Occipital lobe (tissue), 2 donors: ENCODE measurements around the gene SCGN. TPM values are rescaled to one million over a fixed set of nuclear protein-coding genes. Genes with fewer than 3 reads are reported as not detected.
"Not testable (repeated sequence)": the region's sequence is repeated elsewhere in the genome, so short reads cannot be mapped to it uniquely, and the experiment has no call there.

Experiments
- DNase-seq: peaks from one replicate; lab custom pipeline; 2025; lab: John Stamatoyannopoulos, UW
- total RNA-seq: library from RNA; depleted of rRNA; stranded (reverse); fragments of >200 nt; gene quantifications from one replicate; pipeline ENCODE4 v1.2.3, GENCODE V29; 2014

Gene SCGN
- total RNA-seq, 1 donor from 2014 or later = 14.3 TPM

GRCh38 chr6:25727028-25727427 is 75.0 kb downstream of the SCGN start:
- DNase-seq = no peak

- no peak for DNase-seq
Observed at GRCh38 chr6:25730907-25731306, 78.9 kb downstream of the SCGN start.

DNA sequence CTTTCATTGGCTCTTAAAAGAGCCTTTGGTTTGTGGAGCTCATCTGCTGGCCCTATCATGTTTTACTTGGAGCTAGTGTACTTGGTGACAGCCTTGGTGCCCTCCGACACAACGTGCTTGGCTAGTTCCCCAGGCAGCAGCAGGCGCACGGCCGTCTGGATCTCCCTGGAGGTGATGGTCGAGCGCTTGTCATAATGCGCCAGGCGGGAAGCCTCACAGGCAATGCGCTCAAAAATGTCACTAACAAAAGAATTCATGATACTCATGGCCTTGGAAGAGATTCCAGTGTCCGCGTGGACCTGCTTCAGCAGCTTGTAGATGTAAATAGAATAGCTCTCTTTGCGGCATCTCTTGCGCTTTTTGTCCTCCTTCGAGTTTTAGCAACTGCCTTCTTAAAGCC is 79.7 kb downstream of the SCGN start:
- DNase-seq = no peak

DNA sequence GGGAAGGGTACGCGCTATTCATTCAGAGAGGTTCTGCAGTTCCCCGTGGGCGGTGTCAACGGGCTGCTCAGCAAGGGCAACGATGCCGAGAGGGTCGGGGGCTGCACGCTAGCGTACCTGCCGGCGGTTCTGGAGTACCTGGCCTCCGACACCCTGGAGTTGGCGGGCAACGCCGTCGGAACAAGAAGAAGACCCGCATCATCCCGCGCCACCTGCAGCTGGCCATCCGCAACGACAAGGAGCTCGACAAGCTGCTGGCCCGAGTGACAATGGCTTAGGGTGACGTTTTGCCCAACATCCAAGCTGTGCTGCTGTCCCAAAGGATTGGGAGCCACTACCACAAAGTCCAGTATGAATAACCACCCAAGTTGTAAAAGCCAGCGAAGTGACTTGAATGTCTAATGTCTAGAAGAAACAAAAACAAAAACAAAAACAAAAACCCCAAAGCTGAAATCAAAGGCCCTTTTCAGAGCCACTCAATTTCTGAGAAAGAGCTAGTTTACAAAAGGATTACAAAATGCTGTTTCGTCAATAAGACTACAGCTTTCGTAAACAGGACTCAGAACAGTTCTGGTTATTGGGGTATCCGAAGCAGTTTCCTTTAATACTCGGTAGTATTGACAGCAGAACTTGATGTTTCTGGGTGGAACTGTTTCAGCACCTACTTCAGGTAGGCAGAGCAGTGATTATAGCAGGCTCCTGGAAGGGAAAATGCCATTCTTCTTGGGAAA is 80.6 kb downstream of the SCGN start:
- DNase-seq = no peak

DNA sequence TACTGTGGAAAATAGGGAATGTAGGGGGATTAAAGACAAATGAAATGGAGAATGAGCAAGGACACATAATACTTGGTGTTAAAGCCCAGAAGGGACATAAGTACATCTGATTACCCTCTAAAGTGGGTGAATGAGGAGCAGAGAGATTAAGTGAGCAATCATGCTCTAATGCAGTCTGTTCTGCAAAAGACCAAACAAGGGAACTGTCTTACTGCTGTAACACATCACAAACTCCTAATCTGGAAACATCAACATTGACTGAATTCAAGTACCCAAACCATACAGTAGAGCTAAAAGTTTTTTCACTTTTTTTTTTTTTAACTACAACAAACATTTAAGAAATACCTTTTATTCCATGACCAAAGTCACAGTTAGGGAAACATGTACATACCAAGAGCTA is 83.2 kb downstream of the SCGN start:
- no peak for DNase-seq

DNA sequence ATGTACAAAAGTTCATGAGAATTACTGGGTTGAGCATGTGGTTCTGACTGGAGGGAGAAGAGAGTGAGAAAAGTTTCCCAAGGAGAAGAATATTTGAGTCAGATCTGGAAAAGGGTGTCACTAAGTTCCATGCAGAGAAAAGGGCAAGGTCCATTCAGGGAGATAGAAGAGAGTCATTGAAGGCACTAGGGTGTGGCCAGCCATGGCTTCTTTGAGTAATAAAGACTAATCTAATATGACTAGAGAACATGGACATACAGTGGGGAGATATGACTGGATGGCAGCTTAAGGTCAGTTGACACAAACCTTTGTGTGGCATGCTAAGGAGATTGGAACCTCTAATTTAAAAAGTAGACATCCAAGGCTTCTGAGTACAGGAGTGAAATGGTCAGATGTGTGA is 91.9 kb downstream of the SCGN start:
- DNase-seq = no peak

- DNase-seq = no peak
Observed at GRCh38 chr6:25745836-25746235, 93.8 kb downstream of the SCGN start.

DNA sequence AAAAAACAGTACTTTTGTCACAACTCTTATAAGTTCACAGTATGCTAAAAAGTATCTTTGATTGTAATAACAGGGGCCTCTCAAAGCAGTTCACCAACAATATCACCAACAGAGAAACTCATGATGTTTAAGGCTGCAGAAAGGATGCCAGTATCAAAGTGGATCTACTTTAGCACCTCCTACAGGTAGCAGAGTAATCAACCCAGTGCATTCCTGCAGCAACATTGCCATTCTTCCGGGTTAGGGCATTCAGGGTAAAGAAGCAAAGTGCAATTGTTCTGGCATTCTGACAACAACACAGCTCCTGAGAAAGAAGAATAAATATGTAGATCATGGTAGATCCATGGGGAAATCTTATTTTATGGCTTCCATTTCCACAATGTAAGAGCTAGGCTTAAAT is 95.0 kb downstream of the SCGN start:
- no peak for DNase-seq

DNA sequence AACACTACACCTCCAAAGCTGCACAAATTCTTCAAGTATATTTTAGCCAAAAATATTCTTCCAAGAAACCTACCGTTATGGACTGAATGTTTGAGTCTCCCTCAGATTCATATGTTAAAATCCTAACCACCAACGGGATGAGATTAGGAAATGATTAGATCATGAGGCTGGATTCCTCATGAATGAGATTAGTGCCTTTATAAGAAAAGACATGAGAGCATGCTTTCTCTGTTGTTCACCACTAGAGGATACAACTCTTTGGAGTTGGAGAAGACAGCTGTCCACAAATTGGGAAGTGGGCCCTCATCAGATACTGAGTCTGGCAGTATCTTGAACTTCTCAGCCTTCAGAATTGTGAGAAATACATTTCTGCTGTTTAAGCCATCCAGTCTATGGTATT is 95.5 kb downstream of the SCGN start:
- no peak for DNase-seq

- DNase-seq = no peak
Observed at GRCh38 chr6:25748049-25748448, 96.0 kb downstream of the SCGN start.

GRCh38 chr6:25748601-25749517 is 96.8 kb downstream of the SCGN start:
- not testable (repeated sequence) for DNase-seq

DNA sequence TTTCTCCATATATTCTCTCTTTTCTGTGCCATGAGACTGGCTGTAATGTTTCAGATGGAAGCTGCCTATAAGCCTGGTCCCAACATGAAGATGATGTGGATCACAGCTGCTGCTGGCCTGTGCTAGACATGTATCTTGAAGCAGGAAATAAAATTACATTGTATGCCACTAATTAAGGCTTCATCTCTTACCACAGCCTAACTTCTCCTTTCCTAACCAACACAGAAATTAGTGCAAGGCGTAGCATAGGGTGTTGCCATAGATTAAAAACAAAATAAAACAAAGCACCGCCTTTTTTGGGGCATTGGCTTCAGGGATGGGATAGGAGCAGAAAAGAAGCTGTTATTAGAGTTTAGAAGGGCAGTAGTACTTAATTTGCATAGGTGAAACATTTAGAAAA is 97.8 kb downstream of the SCGN start:
- DNase-seq = no peak

- no peak for DNase-seq
Observed at GRCh38 chr6:25750906-25751305, 98.9 kb downstream of the SCGN start.

Other genes with a start within 250 kb of the SCGN start
- not detected for gene SLC17A4, start 102.5 kb downstream of the SCGN start, total RNA-seq
- gene SLC17A1, start 179.8 kb downstream of the SCGN start, total RNA-seq = not detected
- not detected for gene SLC17A3, start 222.0 kb downstream of the SCGN start, total RNA-seq